Smooth muscle cell (in vitro differentiated cells): Measurements from ENCODE around the gene G0S2. TPM values are rescaled to one million over a fixed set of nuclear protein-coding genes. Genes with fewer than 3 reads are reported as not detected.

ENCODE experiments used
- DNase-seq: peaks from one replicate; lab custom pipeline; 2025; ENCODE audit not compliant: unreplicated experiment; lab: John Stamatoyannopoulos, UW
- H2AFZ ChIP-seq: fragments of 200-600 bp; sonication (generic); 2 replicates; pipeline ENCODE4 v1.6.0; 2016; ENCODE audit warnings: antibody characterized with exemption, low read depth, mild to moderate bottlenecking
- H3F3A ChIP-seq: fragments of 200-600 bp; sonication (generic); 2 replicates; pipeline ENCODE4 v1.6.0; 2017; ENCODE audit warnings: antibody characterized with exemption, low read depth
- H3K27ac ChIP-seq: fragments of 200-600 bp; sonication (generic); 2 replicates; pipeline ENCODE4 v1.5.1; 2016; ENCODE audit warnings: low read depth, mild to moderate bottlenecking
- H3K27me3 ChIP-seq: fragments of 200-600 bp; sonication (generic); 2 replicates; pipeline ENCODE4 v1.6.1; 2016; ENCODE audit warnings: low read depth, mild to moderate bottlenecking
- H3K36me3 ChIP-seq: fragments of 200-600 bp; sonication (generic); 2 replicates; pipeline ENCODE4 v1.5.1; 2016; ENCODE audit warnings: low read depth
- H3K4me1 ChIP-seq: fragments of 200-600 bp; sonication (generic); 2 replicates; pipeline ENCODE4 v1.5.1; 2016; ENCODE audit warnings: low read depth
- H3K4me2 ChIP-seq: fragments of 200-600 bp; sonication (generic); 2 replicates; pipeline ENCODE4 v1.6.0; 2016; ENCODE audit warnings: mild to moderate bottlenecking
- H3K4me3 ChIP-seq: fragments of 200-600 bp; sonication (generic); 2 replicates; pipeline ENCODE4 v1.5.1; 2016; ENCODE audit warnings: mild to moderate bottlenecking
- H3K79me2 ChIP-seq: fragments of 200-600 bp; sonication (generic); 2 replicates; pipeline ENCODE4 v1.6.0; 2016; ENCODE audit warnings: low read depth, mild to moderate bottlenecking
- H3K9ac ChIP-seq: fragments of 200-600 bp; sonication (generic); 2 replicates; pipeline ENCODE4 v1.6.0; 2016; ENCODE audit warnings: low read depth
- H3K9me3 ChIP-seq: fragments of 200-600 bp; sonication (generic); replicated peaks from 2 replicates; pipeline ENCODE4 v1.5.1; 2016; ENCODE audit warnings: low read depth
- H4K20me1 ChIP-seq: fragments of 200-600 bp; sonication (generic); 2 replicates; pipeline ENCODE4 v1.6.0; 2016; ENCODE audit warnings: low read depth
- WGBS: methylation state at CpG from one replicate; pipeline ENCODE4 v1.1.7; 2016; ENCODE audit warnings: low lambda C conversion rate; 5-methylcytosine and 5-hydroxymethylcytosine counted together
- polyA plus RNA-seq: library from polyadenylated mRNA; unstranded; fragments of >200 nt; fragmentation: Nextera tagmentation; extraction: Ambion mirVana; gene quantifications from 2 replicates; pipeline ENCODE4 v1.2.1, GENCODE V29; 2016
- total RNA-seq: library from RNA; depleted of rRNA; stranded (reverse); fragments of >200 nt; gene quantifications from 2 replicates; pipeline ENCODE4 v1.2.3, GENCODE V29; 2014
- TF ChIP-seq, protein P1 (sequence below): fragments of 200-600 bp; sonication (generic); IDR thresholded peaks from 2 replicates; pipeline ENCODE4 v1.5.1; 2017; ENCODE audit warnings: borderline replicate concordance, mild to moderate bottlenecking, antibody characterized with exemption; ENCODE audit not compliant: insufficient read depth, poor library complexity, severe bottlenecking

The G0S2 gene
- total and polyA plus RNA-seq, 2 experiments from 2014 or later, result 5.7 to 7.6 TPM

DNA sequence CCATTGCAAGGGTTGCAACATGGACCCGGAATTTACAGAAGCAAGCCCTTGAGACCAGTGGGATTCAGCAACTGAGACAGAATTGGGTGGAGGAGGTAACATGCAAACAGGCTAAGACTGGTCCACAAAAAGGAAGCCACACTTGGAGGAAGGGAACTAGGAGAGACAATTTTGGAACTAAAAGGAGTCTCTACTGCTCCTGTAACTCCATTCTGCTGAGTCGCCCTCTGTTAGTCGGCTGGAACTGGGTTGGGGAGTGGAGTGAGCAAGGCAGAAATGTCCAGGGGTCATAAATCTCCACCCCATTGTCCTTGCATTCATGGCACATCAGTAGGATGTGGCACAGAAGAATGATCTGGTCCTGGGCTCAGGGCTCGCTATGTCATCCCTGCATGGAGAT lies 28.1 kb upstream of the G0S2 start:
- H3K4me1 ChIP-seq, result peaks cover 6% of the 10 kb centered on the region
- H3K79me2 ChIP-seq, result no peaks in the 10 kb centered on the region
- no peak for DNase-seq
- peaks cover 31% of the 10 kb centered on the region for H4K20me1 ChIP-seq
- no peaks in the 10 kb centered on the region for H3K27me3 ChIP-seq
- 72% methylated on average over 4 of the region's 4 CpGs for WGBS
- peaks cover 14% of the 10 kb centered on the region for H3F3A ChIP-seq
- no peaks in the 10 kb centered on the region for H3K9me3 ChIP-seq
- H3K9ac ChIP-seq, result no peak overlapping the region
- H2AFZ ChIP-seq, result no peak overlapping the region
- no peak overlapping the region for H3K27ac ChIP-seq
- peak overlapping the region; percentile 21 for H3K4me2 ChIP-seq
- H3K4me3 ChIP-seq, result no peak overlapping the region
- TF ChIP-seq, protein P1, sequence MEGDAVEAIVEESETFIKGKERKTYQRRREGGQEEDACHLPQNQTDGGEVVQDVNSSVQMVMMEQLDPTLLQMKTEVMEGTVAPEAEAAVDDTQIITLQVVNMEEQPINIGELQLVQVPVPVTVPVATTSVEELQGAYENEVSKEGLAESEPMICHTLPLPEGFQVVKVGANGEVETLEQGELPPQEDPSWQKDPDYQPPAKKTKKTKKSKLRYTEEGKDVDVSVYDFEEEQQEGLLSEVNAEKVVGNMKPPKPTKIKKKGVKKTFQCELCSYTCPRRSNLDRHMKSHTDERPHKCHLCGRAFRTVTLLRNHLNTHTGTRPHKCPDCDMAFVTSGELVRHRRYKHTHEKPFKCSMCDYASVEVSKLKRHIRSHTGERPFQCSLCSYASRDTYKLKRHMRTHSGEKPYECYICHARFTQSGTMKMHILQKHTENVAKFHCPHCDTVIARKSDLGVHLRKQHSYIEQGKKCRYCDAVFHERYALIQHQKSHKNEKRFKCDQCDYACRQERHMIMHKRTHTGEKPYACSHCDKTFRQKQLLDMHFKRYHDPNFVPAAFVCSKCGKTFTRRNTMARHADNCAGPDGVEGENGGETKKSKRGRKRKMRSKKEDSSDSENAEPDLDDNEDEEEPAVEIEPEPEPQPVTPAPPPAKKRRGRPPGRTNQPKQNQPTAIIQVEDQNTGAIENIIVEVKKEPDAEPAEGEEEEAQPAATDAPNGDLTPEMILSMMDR, result no peak
- no peaks in the 10 kb centered on the region for H3K36me3 ChIP-seq

DNA sequence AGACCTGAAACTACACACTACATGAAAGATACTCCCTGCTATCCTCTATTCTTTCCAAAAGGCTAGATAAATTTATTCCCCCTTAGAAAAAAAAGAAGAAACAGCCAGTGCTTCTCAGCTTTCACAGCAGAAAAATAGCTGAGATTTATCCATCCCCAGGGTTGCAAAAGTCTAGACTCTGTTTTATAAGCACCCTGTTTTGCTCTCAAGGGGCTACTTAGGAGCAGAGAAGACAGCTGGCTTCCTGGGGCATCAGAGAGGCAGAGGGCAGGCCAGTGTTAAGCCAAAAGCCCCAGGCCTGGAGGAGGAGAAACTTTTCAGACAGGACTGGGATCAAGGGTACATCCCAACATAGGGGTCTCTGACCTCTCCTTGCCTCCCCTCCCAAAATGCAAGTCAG lies 26.9 kb upstream of the G0S2 start:
- H3K9ac ChIP-seq, result no peak overlapping the region
- H4K20me1 ChIP-seq, result peaks cover 22% of the 10 kb centered on the region
- H3K9me3 ChIP-seq, result no peaks in the 10 kb centered on the region
- no peaks in the 10 kb centered on the region for H3K79me2 ChIP-seq
- peaks cover 8% of the 10 kb centered on the region for H3K4me1 ChIP-seq
- H3K36me3 ChIP-seq, result no peaks in the 10 kb centered on the region
- no peak overlapping the region for H2AFZ ChIP-seq
- H3K4me2 ChIP-seq, result peak overlapping the region; percentile 70
- TF ChIP-seq, protein P1, result no peak
- no peak for DNase-seq
- peaks cover 14% of the 10 kb centered on the region for H3F3A ChIP-seq
- no peak overlapping the region for H3K4me3 ChIP-seq
- peak overlapping the region; percentile 89 for H3K27ac ChIP-seq
- no peaks in the 10 kb centered on the region for H3K27me3 ChIP-seq

DNA sequence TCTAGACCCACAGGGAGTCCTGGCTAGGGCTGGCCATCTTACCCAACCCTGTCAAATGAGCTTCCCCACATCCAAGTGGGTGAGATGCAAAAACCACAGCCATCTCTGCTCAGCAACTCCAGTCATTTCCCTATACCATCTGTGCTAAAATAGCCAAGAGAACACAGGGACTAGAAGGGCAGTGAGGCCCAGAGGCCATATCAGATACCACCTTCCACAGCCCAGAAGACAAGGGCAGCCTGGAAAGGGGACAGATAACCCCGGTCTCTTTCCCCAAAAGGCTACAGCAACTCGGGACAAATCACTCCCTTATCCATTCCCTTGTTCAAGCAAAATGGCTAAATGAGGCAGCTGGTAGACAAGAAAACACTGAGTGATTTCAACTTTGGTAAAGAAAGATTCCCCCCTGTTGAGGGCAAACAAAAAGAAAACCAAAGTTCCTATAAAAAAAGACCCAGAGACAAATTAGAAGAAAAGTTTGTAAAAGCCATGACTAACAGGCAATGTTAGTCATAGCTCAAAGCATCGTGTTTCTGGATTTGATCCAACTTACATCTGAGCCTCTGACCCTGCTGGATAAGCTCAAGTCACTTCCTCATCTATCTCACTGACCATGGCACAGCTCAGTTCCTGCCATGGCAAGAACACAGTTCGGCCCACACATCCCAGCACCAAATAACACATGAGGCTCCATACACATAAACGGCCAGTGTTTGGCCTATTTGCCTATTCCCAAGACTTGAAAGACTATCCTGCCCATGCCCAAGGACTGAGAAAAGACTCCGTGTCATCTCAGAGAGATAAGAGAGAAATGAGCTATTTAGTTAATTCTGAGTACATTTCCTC lies 26.1 kb upstream of the G0S2 start:
- Histone ChIP-seq H3K4me3 (no peak overlapping the region), H3K4me1 (peaks cover 11% of the 10 kb centered on the region), H3K27ac (peak overlapping the region; percentile 89), H3K4me2 (peak overlapping the region; percentile 70), H3K9me3 (no peaks in the 10 kb centered on the region), H3K36me3 (no peaks in the 10 kb centered on the region), H3F3A (peaks cover 14% of the 10 kb centered on the region), H2AFZ (no peak overlapping the region), H4K20me1 (peaks cover 16% of the 10 kb centered on the region), H3K9ac (peak overlapping the region; percentile 10), H3K79me2 (no peaks in the 10 kb centered on the region), H3K27me3 (no peaks in the 10 kb centered on the region)
- TF ChIP-seq, protein P1, result no peak
- 39% methylated on average over 6 of the region's 6 CpGs for WGBS
- no peak for DNase-seq

DNA sequence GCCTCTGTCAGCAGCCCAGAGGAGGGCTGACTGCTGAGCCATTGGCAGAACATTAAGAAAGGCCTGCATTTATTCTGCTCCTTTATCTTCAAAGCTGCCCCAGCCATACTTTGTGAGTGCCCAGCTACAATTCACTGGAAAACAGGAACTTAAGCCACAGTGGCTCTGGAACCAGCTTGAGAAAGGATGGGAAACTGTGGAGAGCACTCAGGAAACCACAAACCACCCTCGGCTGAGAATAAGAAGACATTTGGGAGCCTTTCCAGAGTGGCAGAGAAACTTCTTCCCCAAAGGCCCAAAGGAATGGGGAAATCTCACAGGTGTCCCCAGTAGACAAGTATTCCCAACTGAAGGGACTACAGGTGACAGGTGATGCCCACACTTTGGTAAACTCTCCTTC lies 24.8 kb upstream of the G0S2 start:
- TF ChIP-seq, protein P1, result no peak
- 48% methylated on average over 1 of the region's 1 CpG for WGBS
- Histone ChIP-seq H3K79me2 (no peaks in the 10 kb centered on the region), H3K4me2 (peak overlapping the region; percentile 42), H3K27me3 (no peaks in the 10 kb centered on the region), H3K4me1 (peaks cover 11% of the 10 kb centered on the region), H3K9me3 (no peaks in the 10 kb centered on the region), H4K20me1 (peaks cover 5% of the 10 kb centered on the region), H3K36me3 (no peaks in the 10 kb centered on the region), H2AFZ (no peak overlapping the region), H3K4me3 (peak overlapping the region; percentile 6), H3K27ac (peak overlapping the region; percentile 89), H3F3A (peaks cover 14% of the 10 kb centered on the region), H3K9ac (peak overlapping the region; percentile 21)
- DNase-seq, result no peak
